NCI-H748 (cell line): Measurements from ENCODE around the gene KCNK18.
"Not testable (repeated sequence)": the region's sequence is repeated elsewhere in the genome, so short reads cannot be mapped to it uniquely, and the experiment has no call there.

Source experiments
- DNase-seq: peaks from one replicate; lab custom pipeline; 2025; ENCODE audit not compliant: unreplicated experiment; lab: John Stamatoyannopoulos, UW

KCNK18 gene

GRCh38 chr10:117221156-117221711, 23.9 kb downstream of the KCNK18 start:
- peak; percentile 85 for DNase-seq

DNA sequence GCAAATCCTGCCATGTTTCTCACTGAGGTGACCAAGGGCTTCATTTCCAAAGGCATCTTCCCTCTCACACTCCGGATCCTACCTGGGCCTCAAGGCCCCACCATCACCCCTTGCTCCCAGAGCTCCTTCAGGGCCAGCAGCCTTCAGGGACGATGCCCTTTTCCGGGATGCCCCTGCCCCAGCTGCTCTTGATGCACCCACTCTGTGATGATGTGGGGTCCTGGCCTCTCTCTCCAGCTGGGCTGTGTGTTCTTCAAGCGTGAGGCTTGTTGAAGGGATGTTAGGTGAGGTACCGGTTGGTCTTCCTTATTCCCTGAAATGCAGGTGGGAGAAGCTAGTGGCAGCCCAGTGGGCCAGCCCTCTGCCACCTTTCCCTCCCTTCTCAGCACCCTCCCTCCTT, 25.3 kb downstream of the KCNK18 start:
- no peak for DNase-seq

GRCh38 chr10:117222976-117223692, 25.8 kb downstream of the KCNK18 start:
- no peak for DNase-seq

DNA sequence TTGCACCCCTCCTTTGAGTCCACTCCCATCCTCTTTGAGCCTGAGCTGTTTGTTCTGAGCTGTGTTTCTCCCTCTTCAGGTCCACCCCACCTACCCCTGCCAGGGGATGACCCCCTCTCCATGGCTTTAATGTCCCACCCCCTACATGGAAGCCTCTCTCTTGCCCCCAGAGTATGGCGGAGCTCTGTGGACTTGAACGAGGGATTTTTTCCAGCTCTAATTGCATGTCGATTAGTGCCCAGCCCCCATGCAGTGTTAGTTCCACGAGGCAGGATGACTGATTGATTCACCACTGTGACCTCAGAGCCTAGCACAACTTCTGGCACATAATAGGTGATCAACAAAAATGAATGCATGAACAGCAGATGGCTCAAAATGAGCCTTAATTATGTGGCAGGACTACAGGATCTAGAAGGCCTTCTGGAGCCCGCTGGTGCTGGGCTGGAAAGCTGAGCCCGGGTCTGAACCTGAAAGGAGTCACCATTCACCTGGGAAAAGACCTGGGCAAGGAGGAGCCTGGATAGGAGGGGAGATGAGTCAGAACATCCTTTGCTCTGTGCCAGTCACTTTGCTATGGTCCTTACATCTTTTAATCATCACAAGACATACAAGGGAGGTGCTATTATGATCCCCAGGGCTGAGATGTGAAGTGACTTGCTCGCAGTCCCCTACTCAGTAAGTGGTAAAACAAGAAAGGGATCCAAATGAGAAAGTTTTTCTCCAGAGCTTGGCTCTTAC, 26.6 kb downstream of the KCNK18 start:
- no peak for DNase-seq

DNA sequence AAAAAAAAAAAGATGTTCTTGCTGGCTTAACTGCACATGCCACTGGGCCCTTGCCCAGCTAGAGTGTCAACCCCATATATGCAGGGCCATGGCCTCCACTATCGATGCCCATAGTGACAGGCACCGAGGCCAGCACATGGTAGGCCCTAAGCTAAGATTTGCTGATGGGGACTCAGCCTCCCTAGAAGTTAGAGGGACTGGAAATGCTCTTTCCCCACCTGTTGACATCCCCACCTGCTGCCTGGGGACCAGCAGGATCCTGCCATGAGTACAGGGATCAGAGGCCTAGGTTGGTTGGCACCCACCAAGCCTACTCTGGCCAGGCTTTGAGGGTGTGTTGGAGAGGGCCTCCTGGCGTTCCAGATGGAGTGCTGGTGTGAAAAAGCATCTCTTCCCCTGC, 27.6 kb downstream of the KCNK18 start:
- no peak for DNase-seq

GRCh38 chr10:117226813-117227451, 29.6 kb downstream of the KCNK18 start:
- peak; percentile 70 for DNase-seq

DNA sequence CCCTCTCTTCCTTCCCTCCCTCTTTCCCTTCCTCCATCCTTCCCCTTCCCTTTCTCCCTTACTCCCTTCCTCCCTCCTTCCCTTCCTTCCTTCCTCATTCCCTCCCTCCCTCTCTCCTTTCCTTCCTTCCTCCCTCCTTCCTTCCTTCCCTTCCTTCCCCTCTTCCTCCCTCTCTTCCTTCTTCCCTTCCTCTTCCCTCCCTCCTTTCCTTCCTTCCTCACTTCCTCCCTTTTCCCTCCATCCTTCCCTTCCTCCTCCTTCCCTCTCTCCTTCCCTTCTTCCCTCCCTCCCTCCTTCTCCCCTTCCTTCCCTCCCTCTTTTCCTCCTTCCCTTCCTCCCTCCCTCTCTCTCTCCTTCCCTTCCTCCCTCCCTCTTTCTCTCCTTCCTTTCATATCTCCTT, 30.9 kb downstream of the KCNK18 start:
- DNase-seq: no peak

GRCh38 chr10:117230107-117230506, 32.8 kb downstream of the KCNK18 start:
- DNase-seq: not testable (repeated sequence)

GRCh38 chr10:117237401-117237991, 40.2 kb downstream of the KCNK18 start:
- no peak for DNase-seq

GRCh38 chr10:117239051-117239450, 41.8 kb downstream of the KCNK18 start:
- no peak for DNase-seq

DNA sequence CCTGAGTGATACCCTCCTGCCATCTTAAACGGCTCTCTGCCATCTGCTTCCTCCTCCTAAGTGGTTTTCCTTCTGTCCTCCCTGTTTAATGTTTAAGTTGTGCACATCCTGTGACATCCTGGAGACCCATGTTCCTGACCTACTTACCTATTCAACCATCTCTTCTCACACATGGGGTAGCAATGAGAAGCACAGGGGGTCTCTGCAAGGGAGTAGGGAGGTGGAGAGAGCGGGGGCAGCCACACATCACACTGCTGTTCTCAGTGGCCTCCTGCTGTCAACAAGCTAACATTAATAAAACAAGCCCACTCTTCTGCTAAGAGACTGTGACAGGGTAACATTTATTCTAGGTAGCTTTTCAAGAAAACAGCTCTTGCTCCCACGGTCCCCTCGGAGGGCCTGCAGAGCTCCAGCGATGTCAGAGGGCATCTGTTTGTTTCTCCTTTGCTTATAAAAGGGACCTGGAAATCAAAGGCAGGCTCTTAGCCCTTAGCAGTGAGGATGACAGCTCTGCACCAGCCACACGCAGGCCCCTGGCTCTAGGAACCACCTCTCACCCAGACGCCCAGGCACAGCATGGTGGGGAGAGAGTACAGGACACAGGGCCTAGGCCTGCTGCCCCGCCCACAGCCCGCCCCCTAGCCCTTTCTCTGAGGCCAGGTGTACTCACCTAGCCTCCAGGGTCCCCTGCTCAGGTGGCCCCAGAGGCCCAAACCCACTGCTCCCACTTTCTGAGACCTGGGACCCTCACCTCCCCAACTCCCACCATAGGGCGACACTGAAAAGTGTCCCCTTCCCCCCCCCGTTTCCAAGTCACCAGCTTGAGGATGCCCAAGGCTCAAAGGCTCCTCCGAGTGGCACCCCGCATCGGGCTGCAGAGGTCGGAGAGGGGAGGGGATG, 42.7 kb downstream of the KCNK18 start:
- DNase-seq: no peak

DNA sequence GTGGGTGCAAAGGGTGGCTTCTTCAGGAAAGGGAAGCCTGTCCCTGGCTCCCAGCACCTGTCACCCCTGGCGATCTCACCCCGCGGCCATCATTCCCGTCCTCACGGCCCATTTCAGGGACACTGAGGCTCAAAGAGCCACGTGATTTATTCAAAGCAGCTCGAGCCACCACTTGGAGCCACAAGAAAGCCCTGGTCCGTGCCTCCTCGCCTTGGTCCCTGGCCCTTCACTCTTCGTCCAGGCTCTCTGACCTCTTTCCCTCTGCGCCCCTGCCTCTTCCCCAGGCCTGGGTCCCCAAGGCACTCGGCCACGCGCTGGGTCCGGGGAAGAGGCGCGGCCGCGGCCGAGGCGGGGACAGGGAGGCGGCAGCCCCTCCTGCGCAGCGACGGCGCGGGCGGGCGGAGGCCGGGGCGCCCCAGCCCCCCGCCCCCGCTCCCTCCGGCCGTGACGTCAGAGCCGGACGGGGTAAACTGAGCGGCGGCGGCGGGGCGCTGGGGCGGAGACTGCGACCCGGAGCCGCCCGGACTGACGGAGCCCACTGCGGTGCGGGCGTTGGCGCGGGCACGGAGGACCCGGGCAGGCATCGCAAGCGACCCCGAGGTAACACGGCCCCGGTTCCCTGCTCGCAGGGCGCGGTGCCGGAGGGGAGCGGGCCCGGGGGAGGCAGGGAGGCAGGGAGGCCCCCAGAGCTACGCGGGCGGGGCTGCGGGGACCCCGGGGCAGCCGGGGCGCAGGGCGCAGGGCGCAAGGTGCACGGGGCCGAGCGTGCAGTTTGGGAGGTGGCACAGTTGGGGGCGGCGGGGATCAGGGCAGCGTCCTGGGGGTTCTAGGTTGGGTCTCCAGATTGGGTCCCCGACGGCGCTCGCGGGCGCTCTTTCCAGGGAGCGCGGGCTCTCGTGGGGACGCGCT, 43.6 kb downstream of the KCNK18 start, which contains the start of gene SLC18A2:
Gene SLC18A2 (plus strand): TSS at position 494 of the 909 bp plus-strand sequence. CDS start 580 bp downstream, outside the sequence.
- peak; percentile 9 for DNase-seq

DNA sequence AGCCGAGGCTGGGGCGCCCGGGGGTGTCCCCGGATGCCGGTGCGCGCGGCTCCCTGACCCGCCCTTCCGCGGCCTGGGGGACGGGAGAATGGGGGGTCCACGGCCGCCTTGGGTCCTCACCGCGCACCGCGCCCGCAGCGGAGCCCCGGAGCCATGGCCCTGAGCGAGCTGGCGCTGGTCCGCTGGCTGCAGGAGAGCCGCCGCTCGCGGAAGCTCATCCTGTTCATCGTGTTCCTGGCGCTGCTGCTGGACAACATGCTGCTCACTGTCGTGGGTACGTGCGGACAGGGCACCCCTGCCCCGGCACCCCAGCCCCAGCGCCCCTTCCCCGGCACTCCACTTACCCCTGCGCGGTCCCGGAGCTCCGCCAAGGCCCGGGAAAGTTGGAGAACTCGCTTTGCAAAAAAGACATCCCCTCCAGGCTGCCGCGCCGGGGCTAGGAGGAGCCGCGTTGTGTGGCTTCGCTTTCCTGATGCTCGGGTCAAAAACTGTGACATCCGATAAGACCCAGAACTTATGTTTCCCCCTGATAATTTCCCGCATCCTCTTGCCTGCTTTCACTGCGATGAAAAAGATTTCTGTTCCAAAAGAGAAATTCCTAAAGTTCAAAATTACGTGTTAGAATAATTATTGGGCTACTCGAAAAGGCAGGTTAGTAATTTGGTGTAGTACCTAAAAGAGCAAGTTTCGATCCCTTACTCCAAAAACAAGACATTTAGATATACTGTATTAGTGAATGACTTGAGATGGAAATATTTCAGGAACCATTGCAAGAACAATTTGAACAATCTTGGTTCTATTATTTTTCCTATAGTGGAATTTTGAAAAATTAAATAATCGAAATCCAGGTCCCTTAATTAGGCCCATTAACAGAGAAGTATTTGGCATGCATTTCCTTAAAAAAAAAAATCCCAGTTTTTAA, 44.5 kb downstream of the KCNK18 start:
- peak; percentile 40 for DNase-seq

DNA sequence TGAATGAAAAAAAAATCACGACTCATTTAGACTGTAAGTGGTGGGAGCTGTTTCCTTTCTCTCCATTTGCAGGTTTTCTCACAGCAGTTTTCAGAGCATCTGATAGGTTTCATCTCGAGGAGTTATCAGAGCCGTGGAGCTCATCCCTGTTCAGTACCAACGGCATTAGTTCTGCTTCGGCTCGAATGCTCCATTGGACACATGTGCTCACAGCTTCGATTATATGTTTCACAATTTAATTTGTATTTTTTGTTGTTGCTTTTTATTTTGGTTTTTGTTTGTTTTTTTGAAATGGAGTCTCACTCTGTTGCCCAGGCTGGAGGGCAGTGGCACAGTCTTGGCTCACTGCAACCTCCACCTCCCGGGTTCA, 45.2 kb downstream of the KCNK18 start:
- DNase-seq: no peak

DNA sequence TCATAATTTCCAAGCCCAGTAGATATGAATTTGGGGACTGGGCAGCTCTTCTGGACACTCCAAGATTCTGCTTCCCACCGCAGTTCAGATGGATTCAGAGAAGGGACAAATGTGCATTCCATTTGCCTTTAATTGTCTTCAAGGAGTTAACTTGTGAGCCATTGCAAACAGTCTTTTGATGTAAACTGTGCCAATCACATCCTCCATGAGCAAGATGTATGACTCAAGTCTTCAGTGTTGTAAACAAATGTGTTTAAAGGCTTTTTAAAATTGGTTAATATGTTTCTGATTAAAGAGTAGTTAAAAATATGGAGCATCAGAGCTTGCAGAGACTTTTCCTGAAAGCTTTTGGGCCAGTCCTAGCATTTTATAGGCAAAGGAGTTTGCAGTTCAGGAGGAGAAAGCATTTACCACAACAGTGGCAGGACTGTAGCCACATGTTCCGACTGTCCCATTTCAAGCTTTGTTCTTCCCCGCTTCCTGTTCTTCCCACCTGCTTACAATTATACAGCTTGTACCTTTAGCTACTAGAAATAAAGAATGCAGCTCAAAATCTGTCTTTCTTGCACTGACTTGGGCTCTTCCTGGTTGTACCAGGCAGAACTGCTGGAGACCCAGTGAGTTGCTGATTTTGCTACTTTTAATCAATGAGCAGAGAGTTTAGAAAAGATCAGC, 49.8 kb downstream of the KCNK18 start:
- no peak for DNase-seq

- DNase-seq: no peak
Measured at GRCh38 chr10:117248750-117249465, 51.6 kb downstream of the KCNK18 start.

- no peak for DNase-seq
Measured at GRCh38 chr10:117249493-117250093, 52.3 kb downstream of the KCNK18 start.
